Mesenchymal stem cell (in vitro differentiated cells and primary cell): ENCODE data around the gene HTD2.

Experiments used
- DNase-seq: peaks from one replicate; pipeline ENCODE4 v3.0.0-alpha.2; 2013
- H2AFZ ChIP-seq: one replicate; pipeline ENCODE4 v1.6.1; 2013; ENCODE audit warnings: low read depth, mild to moderate bottlenecking, control low read depth, inconsistent platforms, low read length, moderate library complexity
- H2AK5ac ChIP-seq: 2 replicates; pipeline ENCODE4 v1.6.1; 2013; ENCODE audit warnings: low read length, moderate library complexity, mild to moderate bottlenecking, inconsistent platforms; ENCODE audit not compliant: severe bottlenecking
- H2BK120ac ChIP-seq: one replicate; pipeline ENCODE4 v1.6.1; 2013; ENCODE audit warnings: low read depth, mild to moderate bottlenecking, inconsistent platforms, low read length, moderate library complexity
- H2BK12ac ChIP-seq, 2 experiments: one replicate each; pipeline ENCODE4 v1.6.1; 2013; ENCODE audit warnings: inconsistent platforms in 2 of 2, low read length in 2 of 2, mild to moderate bottlenecking in 2 of 2, moderate library complexity in 2 of 2, control low read depth in 1 of 2
- H2BK15ac ChIP-seq: one replicate; pipeline ENCODE4 v1.6.1; 2013; ENCODE audit warnings: mild to moderate bottlenecking, low read depth, inconsistent platforms; ENCODE audit not compliant: poor library complexity, severe bottlenecking
- H2BK5ac ChIP-seq: 2 replicates; pipeline ENCODE4 v1.6.1; 2013; ENCODE audit warnings: low read depth, mild to moderate bottlenecking, low read length, control low read depth, inconsistent platforms; ENCODE audit not compliant: poor library complexity, severe bottlenecking
- H3K14ac ChIP-seq, 2 experiments: one replicate each; pipeline ENCODE4 v1.6.1; 2013; ENCODE audit warnings: inconsistent platforms in 2 of 2, low read length in 2 of 2, control low read depth in 1 of 2, mild to moderate bottlenecking in 1 of 2, moderate library complexity in 1 of 2
- H3K18ac ChIP-seq, 2 experiments: one replicate each; pipeline ENCODE4 v1.6.1; 2013; ENCODE audit warnings: inconsistent platforms in 2 of 2, low read length in 2 of 2, control low read depth in 1 of 2, low read depth in 1 of 2, mild to moderate bottlenecking in 1 of 2
- H3K23ac ChIP-seq, 2 experiments: one replicate each; pipeline ENCODE4 v1.6.1; 2013; ENCODE audit warnings: inconsistent platforms in 2 of 2, low read length in 2 of 2, mild to moderate bottlenecking in 2 of 2, moderate library complexity in 2 of 2, control low read depth in 1 of 2
- H3K27ac ChIP-seq: 2 replicates; pipeline ENCODE4 v1.5.1; 2013; ENCODE audit warnings: mild to moderate bottlenecking, moderate library complexity, low read length, control low read depth, inconsistent platforms; ENCODE audit not compliant: poor library complexity, severe bottlenecking
- H3K27me3 ChIP-seq, 2 experiments: 2 replicates each; pipeline versions ENCODE4 v1.6.1 to v1.7.0; 2013; ENCODE audit warnings: low read length in 2 of 2, mild to moderate bottlenecking in 2 of 2, moderate library complexity in 2 of 2, control low read depth in 1 of 2, inconsistent platforms in 1 of 2; ENCODE audit not compliant: control insufficient read depth in 1 of 2, insufficient read depth in 1 of 2
- H3K36me3 ChIP-seq, 2 experiments: 2 replicates each; pipeline versions ENCODE4 v1.6.1 to v1.7.0; 2013; ENCODE audit warnings: low read length in 2 of 2, control low read depth in 1 of 2, inconsistent platforms in 1 of 2, low read depth in 1 of 2, mild to moderate bottlenecking in 1 of 2; ENCODE audit not compliant: insufficient read depth in 2 of 2, control insufficient read depth in 1 of 2
- H3K4ac ChIP-seq, 2 experiments: one replicate each; pipeline ENCODE4 v1.6.1; 2013; ENCODE audit warnings: inconsistent platforms in 2 of 2, low read length in 2 of 2, mild to moderate bottlenecking in 2 of 2, moderate library complexity in 2 of 2, control low read depth in 1 of 2, low read depth in 1 of 2
- H3K4me1 ChIP-seq: 2 replicates; pipeline ENCODE4 v1.6.1; 2013; ENCODE audit warnings: low read depth, low read length, control low read depth; ENCODE audit not compliant: control insufficient read depth, insufficient read depth
- H3K4me2 ChIP-seq: 2 replicates; pipeline ENCODE4 v1.6.1; 2013; ENCODE audit warnings: low read length, mild to moderate bottlenecking, inconsistent platforms; ENCODE audit not compliant: poor library complexity, severe bottlenecking
- H3K4me3 ChIP-seq, 2 experiments: 2 replicates each; pipeline versions ENCODE4 v1.5.1 to v1.7.0; 2013; ENCODE audit warnings: low read length in 2 of 2, mild to moderate bottlenecking in 2 of 2, control low read depth in 1 of 2, low read depth in 1 of 2; ENCODE audit not compliant: insufficient read depth in 1 of 2
- H3K79me1 ChIP-seq: replicated peaks from 2 replicates; pipeline ENCODE4 v1.6.1; 2013; ENCODE audit warnings: mild to moderate bottlenecking, control low read depth, low read length, inconsistent platforms; ENCODE audit not compliant: poor library complexity, severe bottlenecking
- H3K9ac ChIP-seq: 2 replicates; pipeline ENCODE4 v1.7.0; 2013; ENCODE audit warnings: mild to moderate bottlenecking, low read length, moderate library complexity
- H3K9me3 ChIP-seq: 2 replicates; pipeline ENCODE4 v1.7.0; 2013; ENCODE audit warnings: mild to moderate bottlenecking, low read length; ENCODE audit not compliant: control insufficient read depth
- H4K8ac ChIP-seq: one replicate; pipeline ENCODE4 v1.6.1; 2013; ENCODE audit warnings: inconsistent platforms, mild to moderate bottlenecking, low read length, moderate library complexity
- H4K91ac ChIP-seq: one replicate; pipeline ENCODE4 v1.6.1; 2013; ENCODE audit warnings: mild to moderate bottlenecking, low read length, inconsistent platforms
- WGBS: methylation state at CpG from one replicate; pipeline ENCODE4 v1.1.7; 2013; ENCODE audit warnings: mixed read lengths; 5-methylcytosine and 5-hydroxymethylcytosine counted together

HTD2 gene

DNA sequence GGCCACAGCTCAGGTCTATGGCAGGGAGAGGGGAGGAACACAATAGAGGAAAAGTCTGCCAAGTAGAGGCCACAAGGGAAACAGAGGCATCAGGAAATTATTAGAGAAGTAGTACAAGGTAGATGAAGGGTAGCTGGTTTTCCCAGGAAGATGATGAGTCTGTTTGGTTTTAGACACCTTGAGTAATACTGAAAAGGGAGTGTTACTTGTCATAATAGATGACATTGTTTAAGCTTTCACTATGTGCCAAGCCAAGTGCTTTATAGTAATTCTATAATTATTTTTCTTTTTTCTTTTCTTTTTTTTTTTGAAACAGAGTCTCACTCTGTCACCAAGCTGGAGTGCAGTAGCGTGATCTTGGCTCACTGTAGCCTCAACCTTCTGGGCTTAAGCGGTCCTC is 40.0 kb downstream of the HTD2 start:
- H3K27me3 ChIP-seq: no peaks in the 10 kb centered on the region
- no peak overlapping the region for H4K8ac ChIP-seq
- H2AFZ ChIP-seq: no peak overlapping the region
- no peak overlapping the region for H3K18ac ChIP-seq
- DNase-seq: no peak
- H3K4me1 ChIP-seq: peaks cover 4% of the 10 kb centered on the region
- H3K4me3 ChIP-seq: no peak overlapping the region
- no peaks in the 10 kb centered on the region for H3K36me3 ChIP-seq
- no peak overlapping the region for H3K23ac ChIP-seq
- H3K9me3 ChIP-seq: no peaks in the 10 kb centered on the region
- H2BK5ac ChIP-seq: no peak overlapping the region
- H3K9ac ChIP-seq: no peak overlapping the region
- H3K79me1 ChIP-seq: peaks cover 2% of the 10 kb centered on the region
- H2BK15ac ChIP-seq: no peak overlapping the region
- no peak overlapping the region for H3K14ac ChIP-seq
- no peak overlapping the region for H2BK120ac ChIP-seq
- H2BK12ac ChIP-seq: no peak overlapping the region
- no peak overlapping the region for H3K27ac ChIP-seq
- 56% methylated on average over 2 of the region's 2 CpGs for WGBS
- H4K91ac ChIP-seq: no peak overlapping the region
- H3K4ac ChIP-seq: no peak overlapping the region
- no peak overlapping the region for H2AK5ac ChIP-seq
- H3K4me2 ChIP-seq: no peak overlapping the region

DNA sequence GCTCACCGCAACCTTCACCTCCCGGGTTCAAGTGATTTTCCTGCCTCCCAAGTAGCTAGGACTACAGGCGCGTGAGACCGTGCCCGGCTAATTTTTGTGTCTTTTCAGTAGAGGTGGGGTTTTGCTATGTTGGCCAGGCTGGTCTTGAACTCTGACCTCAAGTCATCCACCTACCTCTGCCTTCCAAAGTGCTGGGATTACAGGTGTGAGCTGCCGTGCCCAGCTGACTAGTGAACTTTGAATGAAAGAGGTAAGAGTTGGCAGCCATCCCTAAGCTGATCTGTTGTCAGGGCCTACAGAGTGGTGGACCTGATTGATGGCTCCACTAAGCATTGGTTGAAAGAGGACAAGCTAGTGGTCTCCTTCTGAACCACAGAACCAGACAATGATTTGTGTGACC is 41.7 kb downstream of the HTD2 start:
- H4K8ac ChIP-seq: no peak overlapping the region
- no peak for DNase-seq
- no peak overlapping the region for H3K4me3 ChIP-seq
- no peaks in the 10 kb centered on the region for H3K27me3 ChIP-seq
- H3K14ac ChIP-seq: no peak overlapping the region
- H3K27ac ChIP-seq: no peak overlapping the region
- H3K18ac ChIP-seq: no peak overlapping the region
- no peak overlapping the region for H3K9ac ChIP-seq
- H2BK12ac ChIP-seq: no peak overlapping the region
- H3K4me2 ChIP-seq: no peak overlapping the region
- peaks cover 4% of the 10 kb centered on the region for H3K79me1 ChIP-seq
- H2AFZ ChIP-seq: no peak overlapping the region
- no peaks in the 10 kb centered on the region for H3K36me3 ChIP-seq
- H2AK5ac ChIP-seq: no peak overlapping the region
- H3K9me3 ChIP-seq: no peaks in the 10 kb centered on the region
- H2BK15ac ChIP-seq: no peak overlapping the region
- no peak overlapping the region for H3K23ac ChIP-seq
- H4K91ac ChIP-seq: no peak overlapping the region
- WGBS: 89% methylated on average over 7 of the region's 7 CpGs
- H3K4ac ChIP-seq: no peak overlapping the region
- no peak overlapping the region for H2BK5ac ChIP-seq
- no peak overlapping the region for H2BK120ac ChIP-seq
- peaks cover 4% of the 10 kb centered on the region for H3K4me1 ChIP-seq

DNA sequence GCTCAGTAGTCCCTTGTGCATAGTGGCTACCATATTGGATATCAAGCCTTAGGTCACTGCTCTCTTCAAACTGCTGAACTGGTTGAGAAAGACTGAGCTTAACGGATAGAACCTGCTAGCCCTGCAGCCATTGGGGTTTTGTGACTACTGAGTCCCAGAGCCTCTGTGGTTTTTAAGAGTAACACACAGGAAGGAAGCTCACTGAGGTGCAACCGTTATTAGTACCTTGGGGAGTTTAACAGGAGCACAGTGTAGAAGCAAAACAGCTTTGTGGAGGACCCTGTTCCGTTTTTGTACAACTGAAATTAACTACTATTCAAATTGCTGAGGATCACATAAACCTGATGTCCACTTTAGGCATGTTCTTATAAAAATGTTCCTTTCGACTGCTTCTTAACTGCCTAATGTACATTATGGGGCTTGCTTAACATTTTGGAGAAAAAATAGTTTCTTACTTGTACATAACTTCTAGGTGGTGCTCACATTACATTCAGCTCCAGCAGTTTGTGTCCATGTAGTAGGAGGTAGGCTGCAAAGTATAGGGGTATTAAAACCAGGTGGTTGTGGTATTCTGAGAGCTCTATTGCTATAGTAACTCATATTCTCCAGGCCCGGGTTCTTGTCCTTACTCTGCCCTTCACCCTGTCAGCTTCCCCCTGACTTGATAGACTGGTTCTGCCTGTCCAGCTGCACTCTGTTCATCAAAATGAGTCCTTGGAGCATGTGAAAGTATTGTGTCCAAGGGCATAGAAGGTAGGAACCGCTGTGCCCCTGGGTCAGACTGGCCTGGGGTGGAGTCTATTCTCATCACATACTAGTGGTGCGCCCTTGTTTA is 43.7 kb downstream of the HTD2 start:
- no peak overlapping the region for H3K4ac ChIP-seq
- H3K4me2 ChIP-seq: no peak overlapping the region
- no peak overlapping the region for H3K9ac ChIP-seq
- H3K4me1 ChIP-seq: no peaks in the 10 kb centered on the region
- WGBS: over 99% methylated on average over 6 of the region's 7 CpGs
- no peaks in the 10 kb centered on the region for H3K27me3 ChIP-seq
- no peak for DNase-seq
- H3K9me3 ChIP-seq: no peaks in the 10 kb centered on the region
- H2BK120ac ChIP-seq: no peak overlapping the region
- H4K91ac ChIP-seq: no peak overlapping the region
- H2BK15ac ChIP-seq: no peak overlapping the region
- no peak overlapping the region for H2AFZ ChIP-seq
- H3K27ac ChIP-seq: no peak overlapping the region
- H2BK12ac ChIP-seq: peak overlapping the region in 1 of 2 experiments; percentile 66
- no peaks in the 10 kb centered on the region for H3K36me3 ChIP-seq
- H2BK5ac ChIP-seq: no peak overlapping the region
- H4K8ac ChIP-seq: peak overlapping the region; percentile 43
- H3K79me1 ChIP-seq: peaks cover 9% of the 10 kb centered on the region
- H3K14ac ChIP-seq: peak overlapping the region in 1 of 2 experiments; percentile 20
- no peak overlapping the region for H3K18ac ChIP-seq
- no peak overlapping the region for H2AK5ac ChIP-seq
- H3K4me3 ChIP-seq: no peak overlapping the region
- no peak overlapping the region for H3K23ac ChIP-seq

DNA sequence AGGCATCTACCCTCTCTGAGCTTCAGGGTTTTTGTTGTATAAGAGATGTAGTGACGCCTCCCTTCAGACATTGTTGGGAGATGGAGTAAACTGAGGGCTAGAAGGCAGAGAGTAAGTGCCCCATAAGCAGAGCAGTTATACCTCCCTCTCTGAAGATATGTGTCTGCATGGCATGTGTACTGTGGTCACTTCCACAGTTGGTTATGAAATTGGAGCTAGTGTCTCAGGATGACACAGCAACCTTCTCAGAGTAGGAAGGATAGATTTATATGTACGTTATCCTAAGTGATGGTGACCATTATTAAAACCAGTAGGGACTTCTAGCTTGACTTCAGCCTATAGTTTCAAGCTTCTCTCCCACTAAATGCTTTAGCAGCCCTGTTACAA is 44.3 kb downstream of the HTD2 start:
- H2BK5ac ChIP-seq: no peak overlapping the region
- DNase-seq: peak; percentile 59
- H3K18ac ChIP-seq: no peak overlapping the region
- 96% methylated on average over 2 of the region's 2 CpGs for WGBS
- H3K23ac ChIP-seq: no peak overlapping the region
- peak overlapping the region; percentile 43 for H4K8ac ChIP-seq
- H4K91ac ChIP-seq: no peak overlapping the region
- H3K4ac ChIP-seq: no peak overlapping the region
- no peak overlapping the region for H3K4me2 ChIP-seq
- no peaks in the 10 kb centered on the region for H3K27me3 ChIP-seq
- H2BK15ac ChIP-seq: no peak overlapping the region
- no peaks in the 10 kb centered on the region for H3K4me1 ChIP-seq
- H2AFZ ChIP-seq: no peak overlapping the region
- H3K9ac ChIP-seq: no peak overlapping the region
- no peaks in the 10 kb centered on the region for H3K9me3 ChIP-seq
- H2BK120ac ChIP-seq: no peak overlapping the region
- no peak overlapping the region for H3K27ac ChIP-seq
- H3K79me1 ChIP-seq: peaks cover 9% of the 10 kb centered on the region
- no peak overlapping the region for H3K4me3 ChIP-seq
- H2AK5ac ChIP-seq: no peak overlapping the region
- H2BK12ac ChIP-seq: peak overlapping the region in 1 of 2 experiments; percentile 66
- no peaks in the 10 kb centered on the region for H3K36me3 ChIP-seq
- H3K14ac ChIP-seq: peak overlapping the region in 1 of 2 experiments; percentile 20
